HepG2 (cell line): ENCODE data around the gene MST1. TPM values are rescaled to one million over a fixed set of nuclear protein-coding genes. Genes with fewer than 3 reads are reported as not detected.

Experiments used
- ATAC-seq: fragments of 200-7000 bp; cut with Tn5 transposase; 3 replicates; pipeline ENCODE4 v1.9.1; 2020; ENCODE audit warnings: mild to moderate bottlenecking, moderate library complexity
- BruUV-seq: library from RNA; stranded (reverse); fragments of 400-500 nt; replicated peaks from 2 replicates; lab custom pipeline; 2021; lab: Mats Ljungman, UMichigan
- CTCF ChIA-PET: fragments of 300-600 bp; formaldehyde crosslinking; extraction: SDS; loops from one replicate; lab custom pipeline; 2021; ENCODE audit warnings: low total read pairs, inconsistent platforms, low intra/inter-chr PET ratio; lab: Yijun Ruan, JAX
- POLR2A ChIA-PET: fragments of 350-600 bp; sonication (Branson Sonifier 250); formaldehyde crosslinking; loops from one replicate; lab custom pipeline; 2020; ENCODE audit warnings: antibody characterized with exemption, inconsistent platforms; lab: Yijun Ruan, JAX
- DNase-seq: peaks from one replicate; pipeline ENCODE4 v3.0.0-alpha.2; 2015; ENCODE audit warnings: low spot score
- FAIRE-seq: peaks from 3 replicates; lab custom pipeline; 2011; peaks lifted over from hg19 to GRCh38; lab: Jason Lieb, UNC
- H2AFZ ChIP-seq: one replicate; pipeline ENCODE4 v1.6.1; 2011; ENCODE audit warnings: low read length, inconsistent platforms
- H3K27ac ChIP-seq: fragments of 300-600 bp; 3 replicates; pipeline ENCODE4 v1.8.0; 2011; ENCODE audit warnings: mixed run types, mild to moderate bottlenecking, mixed read lengths, low read length, inconsistent platforms; ENCODE audit not compliant: insufficient read depth; ENCODE audit errors: extremely low read length
- H3K27me3 ChIP-seq, 2 experiments: fragments of 200-600 bp in 1 of 2; 2 replicates in 1 of 2; 3 replicates in 1 of 2; pipeline versions ENCODE4 v1.6.0 to v1.8.0; 2011; ENCODE audit warnings: low read length in 2 of 2, mild to moderate bottlenecking in 2 of 2, moderate library complexity in 2 of 2, inconsistent platforms in 1 of 2; ENCODE audit not compliant: insufficient read depth in 2 of 2, control insufficient read depth in 1 of 2
- H3K36me3 ChIP-seq, 2 experiments: fragments of 200-600 bp in 1 of 2; replicated peaks in 1 of 2; 2 replicates in 1 of 2; 3 replicates in 1 of 2; pipeline versions ENCODE4 v1.5.1 to v1.8.0; 2011; ENCODE audit warnings: low read length in 2 of 2, inconsistent platforms in 1 of 2; ENCODE audit not compliant: insufficient read depth in 2 of 2, control insufficient read depth in 1 of 2
- H3K4me1 ChIP-seq: 2 replicates; pipeline ENCODE4 v1.5.1; 2012; ENCODE audit warnings: low read length, inconsistent platforms; ENCODE audit not compliant: insufficient read depth
- H3K4me2 ChIP-seq: 2 replicates; pipeline ENCODE4 v1.6.0; 2011; ENCODE audit warnings: low read depth, low read length, inconsistent platforms
- H3K4me3 ChIP-seq, 3 experiments: fragments of 200-600 bp in 1 of 3; sonication (generic), shearing (Covaris generic) in 1 of 3; replicated peaks in 1 of 3; 2 replicates each; pipeline ENCODE4 v1.5.1; 2011 to 2016; ENCODE audit warnings: low read length in 3 of 3, inconsistent platforms in 2 of 3, low read depth in 2 of 3, mild to moderate bottlenecking in 2 of 3, control low read depth in 1 of 3, mixed read lengths in 1 of 3; ENCODE audit not compliant: insufficient read depth in 1 of 3
- H3K79me2 ChIP-seq: one replicate; pipeline ENCODE4 v1.6.1; 2011; ENCODE audit warnings: low read length, inconsistent platforms; ENCODE audit not compliant: insufficient read depth
- H3K9ac ChIP-seq: 2 replicates; pipeline ENCODE4 v1.6.0; 2011; ENCODE audit warnings: mild to moderate bottlenecking, low read depth, low read length, inconsistent platforms; ENCODE audit not compliant: insufficient read depth
- H3K9me3 ChIP-seq: 2 replicates; pipeline ENCODE4 v1.5.1; 2012; ENCODE audit warnings: mild to moderate bottlenecking, low read length
- H4K20me1 ChIP-seq: 2 replicates; pipeline ENCODE4 v1.6.0; 2011; ENCODE audit warnings: inconsistent platforms, mild to moderate bottlenecking, low read length, moderate library complexity; ENCODE audit not compliant: insufficient read depth
- CBFB ChIP-seq: sonication (generic); formaldehyde crosslinking; IDR thresholded peaks from 2 replicates; pipeline ENCODE4 v1.4.0; 2020; ENCODE audit warnings: missing genetic modification reagents
- CREB1 ChIP-seq, 2 experiments: fragments of 450-650 bp in 1 of 2; IDR thresholded peaks; 2 replicates each; pipeline ENCODE4 v1.6.1; 2016 to 2017; ENCODE audit warnings: control low read depth in 1 of 2, mild to moderate bottlenecking in 1 of 2, missing compliant biosample characterization in 1 of 2, missing genetic modification characterization in 1 of 2
- GLI4 ChIP-seq: sonication (generic); formaldehyde crosslinking; IDR thresholded peaks from 2 replicates; pipeline ENCODE4 v1.5.1; 2020; ENCODE audit warnings: missing genetic modification reagents, mild to moderate bottlenecking, moderate library complexity, borderline replicate concordance
- KLF6 ChIP-seq: IDR thresholded peaks from 2 replicates; pipeline ENCODE4 v1.8.0; 2016; ENCODE audit warnings: missing biosample characterization, missing genetic modification reagents
- LCORL ChIP-seq, 2 experiments: fragments of 450-650 bp in 1 of 2; sonication (generic) in 1 of 2; formaldehyde crosslinking in 1 of 2; IDR thresholded peaks; 2 replicates each; pipeline versions ENCODE4 v1.5.0 to v1.6.1; 2017 to 2020; ENCODE audit warnings: antibody characterized with exemption in 1 of 2, missing genetic modification reagents in 1 of 2
- MAZ ChIP-seq, 2 experiments: sonication (generic) in 1 of 2; formaldehyde crosslinking in 1 of 2; IDR thresholded peaks; 2 replicates each; pipeline versions ENCODE4 v1.5.0 to v1.6.1; 2012 to 2020; ENCODE audit warnings: low read depth in 2 of 2, mild to moderate bottlenecking in 2 of 2, borderline replicate concordance in 1 of 2, improper control_type of control experiment in 1 of 2, low read length in 1 of 2, missing genetic modification reagents in 1 of 2, moderate library complexity in 1 of 2
- RBFOX2 ChIP-seq: fragments of 200-400 bp; formaldehyde crosslinking; IDR thresholded peaks from 2 replicates; pipeline ENCODE4 v1.6.1; 2017; ENCODE audit warnings: low read depth, mild to moderate bottlenecking, low read length
- ZNF652 ChIP-seq: IDR thresholded peaks from 2 replicates; pipeline ENCODE4 v1.6.1; 2016; ENCODE audit warnings: low read depth, borderline replicate concordance
- ZSCAN20 ChIP-seq: sonication (generic); formaldehyde crosslinking; IDR thresholded peaks from 2 replicates; pipeline ENCODE4 v1.4.0; 2020; ENCODE audit warnings: missing genetic modification reagents, mild to moderate bottlenecking, borderline replicate concordance
- ZSCAN22 ChIP-seq: sonication (generic); formaldehyde crosslinking; IDR thresholded peaks from 2 replicates; pipeline ENCODE4 v1.4.0; 2020; ENCODE audit warnings: mild to moderate bottlenecking, missing genetic modification reagents
- WGBS: methylation state at CpG from one replicate; pipeline ENCODE4 v1.1.6; 2017; ENCODE audit warnings: low lambda C conversion rate; 5-methylcytosine and 5-hydroxymethylcytosine counted together
- in situ Hi-C: cut with HindIII; loops from 2 replicates; pipeline ENCODE4 v1.10.0; 2017; ENCODE audit warnings: low pct_unique_long_range_greater_than_20kb; ENCODE audit not compliant: extremely low pct_ligation_motif_present
- intact Hi-C: fragments of 100-400 bp; cut with micrococcal nuclease; formaldehyde crosslinking; loops from one replicate; pipeline ENCODE4 v1.10.0; 2022; ENCODE audit not compliant: unreplicated experiment
- polyA plus RNA-seq, 8 experiments: library from polyadenylated mRNA; depleted of rRNA in 3 of 8; stranded (reverse) in 7 of 8; unstranded in 1 of 8; fragments of >200 nt; fragmentation: Illumina TruSeq in 4 of 8; extraction: Trizol in 4 of 8; gene quantifications; 2 replicates each; pipeline versions ENCODE4 v1.2.1 to v1.2.3, GENCODE V29; 2011 to 2016; ENCODE audit warnings: low read depth in 4 of 8, missing spikeins in 1 of 8, mixed read lengths in 1 of 8; ENCODE audit not compliant: insufficient read depth in 1 of 8
- total RNA-seq, 5 experiments: library from RNA; depleted of rRNA; stranded (reverse); fragments of >200 nt; fragmentation: Illumina TruSeq; extraction: Trizol; gene quantifications; 2 replicates each; pipeline ENCODE4 v1.2.3, GENCODE V29; 2016; ENCODE audit warnings: low read depth in 1 of 5
- TF ChIP-seq, protein P1 (sequence below): sonication (generic); formaldehyde crosslinking; conservative IDR thresholded peaks from 2 replicates; pipeline ENCODE4 v1.8.0; 2022; ENCODE audit warnings: low read depth, missing genetic modification reagents
- TF ChIP-seq, protein P2 (sequence below): IDR thresholded peaks from 2 replicates; pipeline ENCODE4 v1.6.1; 2018; ENCODE audit warnings: missing genetic modification reagents

The MST1 gene
- total and polyA plus RNA-seq, 2 of the 13 experiments (the other 11 are each of a cell fraction or from before 2014, with no cell fraction given): 189 to 452 TPM

DNA sequence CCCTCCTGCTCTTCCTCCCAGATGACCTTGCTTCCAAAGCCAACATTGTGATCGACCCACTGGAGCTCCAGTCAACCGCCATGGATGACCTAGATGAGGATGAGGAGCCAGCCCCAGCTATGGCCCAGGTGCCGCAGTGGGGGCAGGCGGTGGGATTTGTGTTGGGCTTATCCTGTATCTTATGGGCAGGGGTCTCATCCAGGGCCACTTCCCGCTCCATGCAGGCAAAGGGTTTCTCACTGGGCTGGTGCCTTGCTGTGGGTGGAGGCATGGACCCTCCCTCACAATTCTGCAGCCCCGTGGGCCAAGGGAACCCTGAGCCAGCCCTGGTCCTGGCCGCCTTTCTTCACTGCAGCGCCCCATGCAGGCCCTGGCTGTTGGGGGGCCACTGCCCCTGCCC is 15.4 kb upstream of the MST1 start:
- H3K4me3 ChIP-seq: no peak overlapping the region
- 100% methylated on average over 4 of the region's 8 CpGs for WGBS
- no peak overlapping the region for H2AFZ ChIP-seq
- DNase-seq: no peak
- intact Hi-C loops: no loop called here
- POLR2A ChIA-PET: no interaction called here
- no peak for ATAC-seq
- H4K20me1 ChIP-seq: no peaks in the 10 kb centered on the region
- no peaks in the 10 kb centered on the region for H3K9me3 ChIP-seq
- peaks cover 34 to 71% of the 10 kb centered on the region in 2 experiments for H3K36me3 ChIP-seq
- no peak overlapping the region for H3K4me2 ChIP-seq
- CTCF ChIA-PET: interaction anchor here (1.7 to 2.3 kb wide), 2 partner anchors 135 to 201 kb away, joined by 7 to 14 read pairs; no protein-coding TSS in a partner anchor
- H3K79me2 ChIP-seq: no peaks in the 10 kb centered on the region
- no peak overlapping the region for H3K27ac ChIP-seq
- TF ChIP-seq CREB1 (IDR thresholded peaks at IDR 0.05) (no peak), CREB1 (CRISPR knock-in tag; IDR thresholded peaks at IDR 0.05) (no peak), RBFOX2 (0 out of 2 replicates have a peak, but pooled peaks have one; percentile 25)
- TF ChIP-seq, all 625 proteins: peak for 1
- no peaks in the 10 kb centered on the region; a peak in 1 of 5 replicates for H3K27me3 ChIP-seq
- no peak overlapping the region for H3K9ac ChIP-seq
- in situ Hi-C loops: loop anchor here (5.0 kb wide), 2 partner anchors 133 to 203 kb away; no protein-coding TSS in a partner anchor
- no TSS peak for BruUV-seq
- H3K4me1 ChIP-seq: no peaks in the 10 kb centered on the region
- no peak for FAIRE-seq

DNA sequence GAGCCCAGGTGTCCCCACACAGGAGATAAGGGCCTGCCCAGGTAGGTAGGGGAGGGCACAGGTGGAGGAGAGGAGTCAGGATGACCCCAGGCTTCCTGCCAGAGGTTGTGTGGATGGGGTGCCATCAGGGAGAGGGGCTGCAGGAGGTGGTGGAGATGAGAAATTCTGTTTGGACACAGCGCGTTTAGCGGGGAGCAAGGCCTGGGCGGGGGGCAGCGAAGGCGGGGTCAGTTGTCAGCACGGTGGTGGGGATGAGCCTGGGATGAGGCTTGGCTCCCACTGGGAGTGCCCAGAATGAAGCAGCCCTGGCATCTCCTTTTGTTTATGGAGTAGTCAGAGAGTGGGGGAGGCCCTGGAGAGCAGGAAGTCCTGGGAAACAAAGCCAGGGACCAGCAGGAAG is 14.7 kb upstream of the MST1 start:
- no peaks in the 10 kb centered on the region for H3K79me2 ChIP-seq
- POLR2A ChIA-PET: no interaction called here
- no TSS peak for BruUV-seq
- in situ Hi-C loops: loop anchor here (5.0 kb wide), 2 partner anchors 133 to 203 kb away; no protein-coding TSS in a partner anchor
- WGBS: 96% methylated on average over 7 of the region's 7 CpGs
- intact Hi-C loops: loop anchor here (1.0 to 2.0 kb wide), 2 partner anchors 135 to 203 kb away; no protein-coding TSS in a partner anchor
- no peaks in the 10 kb centered on the region for H3K9me3 ChIP-seq
- H3K27ac ChIP-seq: no peak overlapping the region
- no peak overlapping the region for H3K4me2 ChIP-seq
- H3K4me1 ChIP-seq: no peaks in the 10 kb centered on the region
- H4K20me1 ChIP-seq: no peaks in the 10 kb centered on the region
- no peak for FAIRE-seq
- no peak for DNase-seq
- no peak overlapping the region for H3K4me3 ChIP-seq
- ATAC-seq: no peak
- H3K9ac ChIP-seq: no peak overlapping the region
- H3K36me3 ChIP-seq: peaks cover 36 to 74% of the 10 kb centered on the region in 2 experiments
- H2AFZ ChIP-seq: no peak overlapping the region
- CTCF ChIA-PET: interaction anchor here (1.7 to 2.3 kb wide), 2 partner anchors 135 to 202 kb away, joined by 7 to 14 read pairs; no protein-coding TSS in a partner anchor
- H3K27me3 ChIP-seq: no peaks in the 10 kb centered on the region; a peak in 1 of 5 replicates
- TF ChIP-seq ZNF652 (CRISPR knock-in tag) (no peak), ZSCAN22 (CRISPR knock-in tag) (no peak), LCORL (IDR thresholded peaks at IDR 0.05) (no peak), LCORL (CRISPR knock-in tag; IDR thresholded peaks at IDR 0.05) (no peak), GLI4 (CRISPR knock-in tag) (no peak), MAZ (IDR thresholded peaks at IDR 0.05; ENCODE audit: borderline replicate concordance, low read depth, low read length) (no peak), MAZ (CRISPR knock-in tag; IDR thresholded peaks at IDR 0.05; ENCODE audit: low read depth) (no peak), KLF6 (CRISPR knock-in tag) (no peak), ZSCAN20 (CRISPR knock-in tag) (no peak), CBFB (CRISPR knock-in tag) (no peak)
- TF ChIP-seq, protein P1, sequence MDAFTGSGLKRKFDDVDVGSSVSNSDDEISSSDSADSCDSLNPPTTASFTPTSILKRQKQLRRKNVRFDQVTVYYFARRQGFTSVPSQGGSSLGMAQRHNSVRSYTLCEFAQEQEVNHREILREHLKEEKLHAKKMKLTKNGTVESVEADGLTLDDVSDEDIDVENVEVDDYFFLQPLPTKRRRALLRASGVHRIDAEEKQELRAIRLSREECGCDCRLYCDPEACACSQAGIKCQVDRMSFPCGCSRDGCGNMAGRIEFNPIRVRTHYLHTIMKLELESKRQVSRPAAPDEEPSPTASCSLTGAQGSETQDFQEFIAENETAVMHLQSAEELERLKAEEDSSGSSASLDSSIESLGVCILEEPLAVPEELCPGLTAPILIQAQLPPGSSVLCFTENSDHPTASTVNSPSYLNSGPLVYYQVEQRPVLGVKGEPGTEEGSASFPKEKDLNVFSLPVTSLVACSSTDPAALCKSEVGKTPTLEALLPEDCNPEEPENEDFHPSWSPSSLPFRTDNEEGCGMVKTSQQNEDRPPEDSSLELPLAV (CRISPR knock-in tag): no peak
- TF ChIP-seq, protein P2, sequence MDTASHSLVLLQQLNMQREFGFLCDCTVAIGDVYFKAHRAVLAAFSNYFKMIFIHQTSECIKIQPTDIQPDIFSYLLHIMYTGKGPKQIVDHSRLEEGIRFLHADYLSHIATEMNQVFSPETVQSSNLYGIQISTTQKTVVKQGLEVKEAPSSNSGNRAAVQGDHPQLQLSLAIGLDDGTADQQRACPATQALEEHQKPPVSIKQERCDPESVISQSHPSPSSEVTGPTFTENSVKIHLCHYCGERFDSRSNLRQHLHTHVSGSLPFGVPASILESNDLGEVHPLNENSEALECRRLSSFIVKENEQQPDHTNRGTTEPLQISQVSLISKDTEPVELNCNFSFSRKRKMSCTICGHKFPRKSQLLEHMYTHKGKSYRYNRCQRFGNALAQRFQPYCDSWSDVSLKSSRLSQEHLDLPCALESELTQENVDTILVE (CRISPR knock-in tag): no peak
